ENCODE results near the gene POLR2I. TPM values are rescaled to one million over a fixed set of nuclear protein-coding genes. Genes with fewer than 3 reads are reported as not detected.
A peak's percentile ranks its signal among the peaks of the same experiment; 100 is the strongest.

The POLR2I gene
- 140 and 153 TPM in 2 replicates for total RNA-seq (2014; rRNA removed; shearing (Covaris generic))

GRCh38 chr19:36114721-36115452 lies at the start of gene POLR2I:
TSS of gene POLR2I (minus strand) at chr19:36114875. CDS start at chr19:36114856, 19 bp downstream.
- Histone ChIP-seq H3K27me3 (no peaks in the 10 kb centered on the region), H3K4me3 (peak within 1 kb of the TSS; percentile 65), H3K4me1 (peaks cover 22% of the 10 kb centered on the region), H3K36me3 (peaks cover 16% of the 10 kb centered on the region; the same call in 1 of the 2 replicates), H3K9me3 (replicated peaks) (no peaks in the 10 kb centered on the region), H3K27ac (peak within 1 kb of the TSS; percentile 82)
- peak; percentile 100 for DNase-seq

GRCh38 chr19:36163813-36164212 lies 49.1 kb upstream of the POLR2I start:
- Histone ChIP-seq H3K27me3 (no peaks in the 10 kb centered on the region), H3K27ac (no peak overlapping the region), H3K4me1 (peaks cover 14% of the 10 kb centered on the region), H3K36me3 (no peaks in the 10 kb centered on the region), H3K4me3 (no peak overlapping the region), H3K9me3 (replicated peaks) (no peaks in the 10 kb centered on the region; the same call in 1 of the 2 replicates)
- no peak for DNase-seq

GRCh38 chr19:36160821-36161596 lies 46.3 kb upstream of the POLR2I start:
- no peaks in the 10 kb centered on the region; the same call in 1 of the 2 replicates for H3K9me3 ChIP-seq (replicated peaks)
- no peaks in the 10 kb centered on the region for H3K27me3 ChIP-seq
- no peak for DNase-seq
- H3K36me3 ChIP-seq: no peaks in the 10 kb centered on the region
- no peak overlapping the region for H3K27ac ChIP-seq
- no peaks in the 10 kb centered on the region for H3K4me1 ChIP-seq
- H3K4me3 ChIP-seq: no peak overlapping the region

- Histone ChIP-seq H3K36me3 (peaks cover 55% of the 10 kb centered on the region), H3K4me1 (peaks cover 3% of the 10 kb centered on the region; the same call in 1 of the 2 replicates), H3K4me3 (no peak overlapping the region), H3K27me3 (no peaks in the 10 kb centered on the region), H3K27ac (no peak overlapping the region), H3K9me3 (replicated peaks) (no peaks in the 10 kb centered on the region; the same call in 1 of the 2 replicates)
- no peak for DNase-seq
Observed at GRCh38 chr19:36153126-36153525, 38.5 kb upstream of the POLR2I start.

GRCh38 chr19:36152352-36153091 lies 37.8 kb upstream of the POLR2I start, which contains the start of gene COX7A1:
TSS of gene COX7A1 (minus strand) at chr19:36152447. CDS start at chr19:36152407, 40 bp downstream.
- Histone ChIP-seq H3K36me3 (peaks cover 59% of the 10 kb centered on the region), H3K4me3 (peak within 1 kb of the TSS; percentile 30), H3K4me1 (peaks cover 3% of the 10 kb centered on the region; the same call in 1 of the 2 replicates), H3K9me3 (replicated peaks) (no peaks in the 10 kb centered on the region; the same call in 1 of the 2 replicates), H3K27ac (no peak within 1 kb of the TSS; the same call in 1 of the 2 replicates), H3K27me3 (no peaks in the 10 kb centered on the region)
- DNase-seq: peak in 1 of 2 experiments; percentile 20

- no peaks in the 10 kb centered on the region; the same call in 1 of the 2 replicates for H3K9me3 ChIP-seq (replicated peaks)
- H3K4me1 ChIP-seq: peaks cover 3% of the 10 kb centered on the region; the same call in 1 of the 2 replicates
- DNase-seq: no peak
- H3K27ac ChIP-seq: no peak overlapping the region
- no peaks in the 10 kb centered on the region for H3K27me3 ChIP-seq
- H3K4me3 ChIP-seq: no peak overlapping the region
- H3K36me3 ChIP-seq: peaks cover 64% of the 10 kb centered on the region
Observed at GRCh38 chr19:36152019-36152351, 37.3 kb upstream of the POLR2I start.

- no peak for DNase-seq
- Histone ChIP-seq H3K9me3 (replicated peaks) (no peaks in the 10 kb centered on the region; the same call in 1 of the 2 replicates), H3K27ac (no peak overlapping the region), H3K36me3 (peaks cover 70% of the 10 kb centered on the region), H3K4me3 (no peak overlapping the region), H3K4me1 (peaks cover 3% of the 10 kb centered on the region; the same call in 1 of the 2 replicates), H3K27me3 (no peaks in the 10 kb centered on the region)
Observed at GRCh38 chr19:36151144-36152018, 36.7 kb upstream of the POLR2I start.

- H3K4me3 ChIP-seq: no peak overlapping the region
- peaks cover 3% of the 10 kb centered on the region; the same call in 1 of the 2 replicates for H3K4me1 ChIP-seq
- H3K27me3 ChIP-seq: no peaks in the 10 kb centered on the region
- H3K9me3 ChIP-seq (replicated peaks): no peaks in the 10 kb centered on the region; the same call in 1 of the 2 replicates
- DNase-seq: no peak
- peaks cover 78% of the 10 kb centered on the region for H3K36me3 ChIP-seq
- H3K27ac ChIP-seq: no peak overlapping the region
Observed at GRCh38 chr19:36150586-36150985, 35.9 kb upstream of the POLR2I start.

GRCh38 chr19:36149673-36150406 lies 35.2 kb upstream of the POLR2I start:
- no peak for DNase-seq
- no peak overlapping the region for H3K4me3 ChIP-seq
- H3K36me3 ChIP-seq: peaks cover 85% of the 10 kb centered on the region
- H3K9me3 ChIP-seq (replicated peaks): no peaks in the 10 kb centered on the region; the same call in 1 of the 2 replicates
- H3K27me3 ChIP-seq: no peaks in the 10 kb centered on the region
- no peak overlapping the region for H3K27ac ChIP-seq
- no peaks in the 10 kb centered on the region for H3K4me1 ChIP-seq

- Histone ChIP-seq H3K4me3 (no peak overlapping the region), H3K4me1 (peaks cover 5% of the 10 kb centered on the region; the same call in 1 of the 2 replicates), H3K36me3 (peaks cover 69% of the 10 kb centered on the region), H3K27ac (no peak overlapping the region), H3K9me3 (replicated peaks) (no peaks in the 10 kb centered on the region), H3K27me3 (no peaks in the 10 kb centered on the region)
- no peak for DNase-seq
Observed at GRCh38 chr19:36144624-36145023, 29.9 kb upstream of the POLR2I start.

GRCh38 chr19:36142496-36142895 lies 27.8 kb upstream of the POLR2I start:
- Histone ChIP-seq H3K9me3 (replicated peaks) (no peaks in the 10 kb centered on the region), H3K27me3 (no peaks in the 10 kb centered on the region), H3K36me3 (peaks cover 53% of the 10 kb centered on the region), H3K27ac (no peak overlapping the region), H3K4me1 (peaks cover 5% of the 10 kb centered on the region; the same call in 1 of the 2 replicates), H3K4me3 (no peak overlapping the region)
- DNase-seq: no peak

- no peaks in the 10 kb centered on the region for H3K9me3 ChIP-seq (replicated peaks)
- no peak for DNase-seq
- no peaks in the 10 kb centered on the region for H3K27me3 ChIP-seq
- H3K36me3 ChIP-seq: peaks cover 49% of the 10 kb centered on the region
- H3K4me1 ChIP-seq: peaks cover 5% of the 10 kb centered on the region; the same call in 1 of the 2 replicates
- H3K4me3 ChIP-seq: no peak overlapping the region
- no peak overlapping the region for H3K27ac ChIP-seq
Observed at GRCh38 chr19:36142046-36142445, 27.4 kb upstream of the POLR2I start.
